Ishikawa (cell line): Measurements from ENCODE around the gene PGLYRP2.

Experiments used
- EGR1 ChIP-seq: IDR thresholded peaks from 2 replicates; pipeline ENCODE4 v1.6.1; 2012
- FOXM1 ChIP-seq: IDR thresholded peaks from 2 replicates; pipeline ENCODE4 v1.6.1; 2012; ENCODE audit warnings: low read depth, borderline replicate concordance
- MAX ChIP-seq: IDR thresholded peaks from 2 replicates; pipeline ENCODE4 v1.6.1; 2012
- RAD21 ChIP-seq: IDR thresholded peaks from 2 replicates; pipeline ENCODE4 v1.6.1; 2012; ENCODE audit warnings: low read depth
- TCF12 ChIP-seq: IDR thresholded peaks from 2 replicates; pipeline ENCODE4 v1.6.1; 2012; ENCODE audit warnings: low read depth

- TF ChIP-seq RAD21 (no peak), MAX (no peak), FOXM1 (no peak), EGR1 (no peak), TCF12 (no peak)
These were observed 32.5 kb upstream of the PGLYRP2 start for GRCh38 chr19:15511671-15512424.
